ENCODE data around the gene FREM1.

FREM1 gene

GRCh38 chr9:14715102-14715501 is 195.1 kb downstream of the FREM1 start:
- in situ Hi-C loops (cut with HindIII; ENCODE audit: low sequenced_read_pairs), result no loop called here

- in situ Hi-C loops (cut with HindIII; ENCODE audit: low sequenced_read_pairs), result no loop called here
Observed at GRCh38 chr9:14713187-14713767, 197.0 kb downstream of the FREM1 start.

- in situ Hi-C loops (cut with HindIII; ENCODE audit: low sequenced_read_pairs), result no loop called here
Observed at GRCh38 chr9:14710804-14711203, 199.4 kb downstream of the FREM1 start.

GRCh38 chr9:14706530-14707140 is 203.6 kb downstream of the FREM1 start:
- in situ Hi-C loops (cut with HindIII; ENCODE audit: low sequenced_read_pairs), result no loop called here

- in situ Hi-C loops (cut with HindIII; ENCODE audit: low sequenced_read_pairs), result no loop called here
Observed at GRCh38 chr9:14705079-14705478, 205.1 kb downstream of the FREM1 start.

GRCh38 chr9:14704281-14704680 is 205.9 kb downstream of the FREM1 start:
- in situ Hi-C loops (cut with HindIII; ENCODE audit: low sequenced_read_pairs), result no loop called here

- in situ Hi-C loops (cut with HindIII; ENCODE audit: low sequenced_read_pairs), result no loop called here
Observed at GRCh38 chr9:14702200-14702720, 208.0 kb downstream of the FREM1 start.

GRCh38 chr9:14693251-14693861 is 216.9 kb downstream of the FREM1 start, which contains the start of gene ZDHHC21:
Gene ZDHHC21, minus strand, starts transcription at chr9:14693432. Its CDS starts 19,092 bp downstream, at chr9:14674340.
- in situ Hi-C loops (cut with HindIII; ENCODE audit: low sequenced_read_pairs), result no loop called here

GRCh38 chr9:14692470-14693250 is 217.6 kb downstream of the FREM1 start:
- in situ Hi-C loops (cut with HindIII; ENCODE audit: low sequenced_read_pairs), result no loop called here

GRCh38 chr9:14690948-14691730 is 219.1 kb downstream of the FREM1 start:
- in situ Hi-C loops (cut with HindIII; ENCODE audit: low sequenced_read_pairs), result no loop called here

- in situ Hi-C loops (cut with HindIII; ENCODE audit: low sequenced_read_pairs), result no loop called here
Observed at GRCh38 chr9:14687042-14687719, 223.0 kb downstream of the FREM1 start.

- in situ Hi-C loops (cut with HindIII; ENCODE audit: low sequenced_read_pairs), result no loop called here
Observed at GRCh38 chr9:14686168-14686567, 224.1 kb downstream of the FREM1 start.

Data from DLD1 (cell line).